ENCODE results near the gene MCRIP1. TPM values are rescaled to one million over a fixed set of nuclear protein-coding genes. Genes with fewer than 3 reads are reported as not detected.

The MCRIP1 gene
- total and polyA plus RNA-seq, 11 donors: 74.8 to 266 (median 105) TPM

DNA sequence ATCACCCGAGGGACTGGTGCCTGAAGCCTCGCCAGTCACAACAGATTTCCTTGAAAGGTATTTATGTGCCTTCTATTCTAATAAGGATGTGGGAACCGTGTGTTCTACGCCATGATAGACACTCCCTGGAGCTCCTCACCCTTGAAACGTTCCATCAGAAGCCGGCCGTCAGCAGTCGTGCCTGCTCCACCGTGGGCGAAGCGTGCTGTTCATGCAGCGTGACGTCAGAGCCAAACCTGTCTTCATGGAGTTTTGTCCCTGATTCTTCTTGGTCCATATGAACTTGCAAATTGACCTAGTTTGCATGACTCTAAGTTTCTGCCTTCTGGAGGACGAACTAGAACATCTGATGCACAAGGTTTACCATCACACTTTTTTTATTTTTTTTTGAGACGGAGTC, 6.2 kb upstream of the MCRIP1 start:
- ATAC-seq (no peak), DNase-seq (no peak)
- Histone ChIP-seq H3K4me3 (no peak overlapping the region), H3K27me3 (no peaks in the 10 kb centered on the region), H3K36me3 (peaks cover 0 to 22% (median 20%) of the 10 kb centered on the region in 9 donors), H3K27ac (no peak overlapping the region), H3K4me1 (peaks cover 0 to 21% (median 5%) of the 10 kb centered on the region in 12 donors), H3K9me3 (no peaks in the 10 kb centered on the region)
- intact Hi-C loops (cut with DNase I): no loop called here
- TF ChIP-seq CTCF (IDR thresholded peaks at IDR 0.05): no peak
- TF ChIP-seq POLR2A (IDR thresholded peaks at IDR 0.05): no peak
- WGBS, 4 donors: 83 to 90% (median 87%) methylated on average over 15 of the region's 15 CpGs

GRCh38 chr17:81838753-81839255, 5.7 kb upstream of the MCRIP1 start:
- WGBS, 4 donors: 48 to 60% (median 54%) methylated on average over 14 to 17 of the region's 17 CpGs
- no peak for ATAC-seq
- H3K27ac ChIP-seq: no peak overlapping the region
- DNase-seq: no peak
- no peaks in the 10 kb centered on the region for H3K27me3 ChIP-seq
- H3K36me3 ChIP-seq: peaks cover 0 to 17% (median 15%) of the 10 kb centered on the region in 9 donors
- no peaks in the 10 kb centered on the region for H3K9me3 ChIP-seq
- TF ChIP-seq CTCF (IDR thresholded peaks at IDR 0.05): no peak
- TF ChIP-seq POLR2A (IDR thresholded peaks at IDR 0.05): no peak
- peaks cover 0 to 26% (median 9%) of the 10 kb centered on the region in 12 donors for H3K4me1 ChIP-seq
- H3K4me3 ChIP-seq: no peak overlapping the region
- intact Hi-C loops (cut with DNase I): no loop called here

DNA sequence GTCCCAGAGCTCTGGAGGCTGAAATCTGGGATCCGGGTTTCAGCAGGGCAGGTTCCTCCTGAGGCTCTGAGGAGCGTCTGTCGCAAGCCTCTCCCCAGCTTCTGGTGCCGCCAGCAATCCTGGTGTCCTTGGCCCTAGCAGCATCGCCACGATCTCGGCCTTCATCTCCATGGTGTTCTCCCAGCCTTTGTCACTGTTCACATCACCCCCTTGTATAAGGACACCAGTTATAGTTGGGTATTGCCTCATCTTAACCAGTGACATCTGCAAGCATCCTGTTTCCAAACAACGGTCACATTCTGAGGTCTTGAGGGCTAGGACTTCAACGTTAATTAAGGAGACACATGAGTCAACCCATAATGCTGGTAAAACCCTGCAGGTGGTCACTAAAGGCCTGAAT, 4.5 kb upstream of the MCRIP1 start:
- Histone ChIP-seq H3K9me3 (no peaks in the 10 kb centered on the region), H3K4me1 (peaks cover 0 to 33% (median 14%) of the 10 kb centered on the region in 12 donors), H3K27me3 (no peaks in the 10 kb centered on the region), H3K4me3 (no peak overlapping the region), H3K36me3 (peaks cover 0 to 5% (median 3%) of the 10 kb centered on the region in 9 donors), H3K27ac (no peak overlapping the region)
- DNase-seq: no peak
- TF ChIP-seq CTCF (IDR thresholded peaks at IDR 0.05) (no peak), POLR2A (IDR thresholded peaks at IDR 0.05) (no peak)
- intact Hi-C loops (cut with DNase I): no loop called here
- 75 to 90% (median 82%) methylated on average over 9 of the region's 9 CpGs for WGBS, 4 donors
- no peak for ATAC-seq

GRCh38 chr17:81834831-81835267, 1.8 kb upstream of the MCRIP1 start, which contains the start of gene PPP1R27:
Gene PPP1R27 (minus strand): TSS chr17:81835050. CDS start chr17:81834953, 97 bp downstream.
- TF ChIP-seq POLR2A (IDR thresholded peaks at IDR 0.05) (no peak), CTCF (IDR thresholded peaks at IDR 0.05) (no peak)
- no peaks in the 10 kb centered on the region for H3K27me3 ChIP-seq
- no peak for ATAC-seq
- 89 to 97% (median 93%) methylated on average over 19 to 26 of the region's 26 CpGs for WGBS, 4 donors
- intact Hi-C loops (cut with DNase I): no loop called here
- H3K27ac ChIP-seq: peak within 1 kb of the TSS in 9 of 12 donors; percentile 94 to 99 (median 96)
- peaks cover 0 to 31% (median 21%) of the 10 kb centered on the region in 12 donors for H3K4me1 ChIP-seq
- no peak for DNase-seq
- peak within 1 kb of the TSS in 11 of 12 donors; percentile 50 to 97 (median 83) for H3K4me3 ChIP-seq
- no peaks in the 10 kb centered on the region for H3K36me3 ChIP-seq
- H3K9me3 ChIP-seq: no peaks in the 10 kb centered on the region

All from heart left ventricle (tissue), 16 donors.